Glutamatergic neuron (in vitro differentiated cells): ENCODE results near the gene CFAP53. TPM values are rescaled to one million over a fixed set of nuclear protein-coding genes. Genes with fewer than 3 reads are reported as not detected.
A peak's percentile ranks its signal among the peaks of the same experiment; 100 is the strongest.
"Not testable (repeated sequence)": the region's sequence is repeated elsewhere in the genome, so short reads cannot be mapped to it uniquely, and the experiment has no call there.

ENCODE experiments used
- DNase-seq: peaks from one replicate; pipeline ENCODE4 v3.0.0; 2022
- H3K27ac Mint-ChIP-seq: one replicate; pipeline ENCODE4 v1.8.0; 2020; ENCODE audit warnings: mild to moderate bottlenecking, mixed read lengths, inconsistent platforms; ENCODE audit not compliant: unreplicated experiment
- H3K27me3 Mint-ChIP-seq: one replicate; pipeline ENCODE4 v1.8.0; 2020; ENCODE audit warnings: mild to moderate bottlenecking, moderate library complexity, mixed read lengths, inconsistent platforms; ENCODE audit not compliant: unreplicated experiment
- H3K36me3 Mint-ChIP-seq: one replicate; pipeline ENCODE4 v1.8.0; 2020; ENCODE audit warnings: mild to moderate bottlenecking, mixed read lengths, inconsistent platforms; ENCODE audit not compliant: unreplicated experiment
- H3K4me1 Mint-ChIP-seq: one replicate; pipeline ENCODE4 v1.8.0; 2020; ENCODE audit warnings: mild to moderate bottlenecking, low read depth, mixed read lengths, inconsistent platforms; ENCODE audit not compliant: unreplicated experiment
- H3K4me3 Mint-ChIP-seq: one replicate; pipeline ENCODE4 v1.8.0; 2020; ENCODE audit warnings: mild to moderate bottlenecking, mixed read lengths, inconsistent platforms; ENCODE audit not compliant: unreplicated experiment
- H3K9me3 Mint-ChIP-seq: one replicate; pipeline ENCODE4 v1.8.0; 2020; ENCODE audit warnings: mild to moderate bottlenecking, moderate library complexity, mixed read lengths, inconsistent platforms; ENCODE audit not compliant: unreplicated experiment
- CTCF ChIP-seq: fragments of 200-600 bp; sonication (generic); IDR thresholded peaks from one replicate; pipeline ENCODE4 v1.5.0; 2021; ENCODE audit not compliant: partially characterized antibody, unreplicated experiment
- total RNA-seq: library from RNA; stranded (reverse); fragmentation: NEBNext Ultra II Directional; extraction: Animal tissue kit (Norgen Biotek cat#: 25700); gene quantifications from one replicate; pipeline ENCODE4 v1.2.1, GENCODE V29; 2021; ENCODE audit not compliant: unreplicated experiment

The CFAP53 gene
- total RNA-seq, 1 donor from 2014 or later: 0.22 TPM

- DNase-seq: peak; percentile 94
- H3K4me3 Mint-ChIP-seq: peak overlapping the region; percentile 85
- peaks cover 3% of the 10 kb centered on the region for H3K4me1 Mint-ChIP-seq
- H3K36me3 Mint-ChIP-seq: no peaks in the 10 kb centered on the region
- peak; percentile 88 for TF ChIP-seq CTCF
- H3K27ac Mint-ChIP-seq: no peak overlapping the region
- no peaks in the 10 kb centered on the region for H3K9me3 Mint-ChIP-seq
- peaks cover 6% of the 10 kb centered on the region for H3K27me3 Mint-ChIP-seq
Observed at GRCh38 chr18:50268022-50268747, 1.9 kb upstream of the CFAP53 start.

- no peak for DNase-seq
- H3K36me3 Mint-ChIP-seq: no peaks in the 10 kb centered on the region
- peaks cover 4% of the 10 kb centered on the region for H3K27me3 Mint-ChIP-seq
- H3K27ac Mint-ChIP-seq: no peak overlapping the region
- H3K9me3 Mint-ChIP-seq: peaks cover 4% of the 10 kb centered on the region
- TF ChIP-seq CTCF: no peak
- H3K4me1 Mint-ChIP-seq: peaks cover 3% of the 10 kb centered on the region
- H3K4me3 Mint-ChIP-seq: no peak overlapping the region
Observed at GRCh38 chr18:50262977-50263376, 3.3 kb downstream of the CFAP53 start.

GRCh38 chr18:50250935-50251334, 15.4 kb downstream of the CFAP53 start:
- Mint-ChIP-seq H3K36me3 (no peaks in the 10 kb centered on the region), H3K4me3 (no peak overlapping the region), H3K27ac (no peak overlapping the region), H3K9me3 (no peaks in the 10 kb centered on the region), H3K4me1 (no peaks in the 10 kb centered on the region), H3K27me3 (no peaks in the 10 kb centered on the region)
- TF ChIP-seq CTCF: no peak
- DNase-seq: no peak

GRCh38 chr18:50249576-50249975, 16.7 kb downstream of the CFAP53 start:
- no peak overlapping the region for H3K27ac Mint-ChIP-seq
- no peak overlapping the region for H3K4me3 Mint-ChIP-seq
- H3K4me1 Mint-ChIP-seq: no peaks in the 10 kb centered on the region
- H3K27me3 Mint-ChIP-seq: no peaks in the 10 kb centered on the region
- no peaks in the 10 kb centered on the region for H3K9me3 Mint-ChIP-seq
- TF ChIP-seq CTCF: no peak
- DNase-seq: no peak
- H3K36me3 Mint-ChIP-seq: no peaks in the 10 kb centered on the region

- peaks cover 2% of the 10 kb centered on the region for H3K27me3 Mint-ChIP-seq
- no peaks in the 10 kb centered on the region for H3K4me1 Mint-ChIP-seq
- TF ChIP-seq CTCF: no peak
- peaks cover 4% of the 10 kb centered on the region for H3K9me3 Mint-ChIP-seq
- peaks cover 11% of the 10 kb centered on the region for H3K36me3 Mint-ChIP-seq
- no peak for DNase-seq
- H3K27ac Mint-ChIP-seq: no peak overlapping the region
- H3K4me3 Mint-ChIP-seq: no peak overlapping the region
Observed at GRCh38 chr18:50247561-50247960, 18.7 kb downstream of the CFAP53 start.

- H3K9me3 Mint-ChIP-seq, H3K4me1 Mint-ChIP-seq, H3K27me3 Mint-ChIP-seq, DNase-seq, H3K27ac Mint-ChIP-seq, H3K4me3 Mint-ChIP-seq: not testable (repeated sequence)
- peaks cover 22% of the 10 kb centered on the region for H3K36me3 Mint-ChIP-seq
Observed at GRCh38 chr18:50241768-50242167, 24.5 kb downstream of the CFAP53 start.
